ENCODE results near the gene TMEM214.
A peak's percentile ranks its signal among the peaks of the same experiment; 100 is the strongest.

TMEM214 gene

DNA sequence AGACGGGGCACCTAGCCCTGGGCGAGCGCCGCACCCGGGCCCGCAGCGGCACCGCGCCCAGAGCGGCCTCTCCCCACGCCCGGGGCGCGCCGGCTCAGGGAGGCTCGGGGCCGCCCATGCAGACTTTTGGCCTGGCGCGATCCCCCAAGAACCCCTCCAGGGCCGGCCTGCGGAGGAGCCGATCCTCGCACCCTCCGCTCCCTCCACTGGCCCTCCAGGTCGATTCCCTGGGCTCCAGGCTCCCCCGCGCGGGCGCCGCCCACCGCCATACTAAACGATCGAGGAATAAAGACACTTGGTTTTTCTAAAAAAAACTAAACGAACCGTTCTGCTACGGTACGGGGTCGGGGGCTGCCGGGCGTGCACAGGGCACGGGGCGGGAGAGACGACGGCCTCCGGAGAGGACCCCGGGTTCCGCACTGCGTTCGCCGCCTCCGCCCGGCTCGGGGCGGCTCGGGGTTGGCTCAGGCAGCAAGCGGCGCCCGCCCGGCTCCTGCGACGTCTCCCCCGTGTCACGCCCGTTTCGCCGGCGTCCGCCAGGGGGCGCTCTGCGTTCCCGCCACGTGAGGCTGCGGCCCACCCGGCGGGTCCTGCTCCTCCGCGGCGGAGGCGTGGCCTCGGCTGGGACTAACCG, 53.4 kb downstream of the TMEM214 start:
- peak; percentile 55 for DNase-seq

DNA sequence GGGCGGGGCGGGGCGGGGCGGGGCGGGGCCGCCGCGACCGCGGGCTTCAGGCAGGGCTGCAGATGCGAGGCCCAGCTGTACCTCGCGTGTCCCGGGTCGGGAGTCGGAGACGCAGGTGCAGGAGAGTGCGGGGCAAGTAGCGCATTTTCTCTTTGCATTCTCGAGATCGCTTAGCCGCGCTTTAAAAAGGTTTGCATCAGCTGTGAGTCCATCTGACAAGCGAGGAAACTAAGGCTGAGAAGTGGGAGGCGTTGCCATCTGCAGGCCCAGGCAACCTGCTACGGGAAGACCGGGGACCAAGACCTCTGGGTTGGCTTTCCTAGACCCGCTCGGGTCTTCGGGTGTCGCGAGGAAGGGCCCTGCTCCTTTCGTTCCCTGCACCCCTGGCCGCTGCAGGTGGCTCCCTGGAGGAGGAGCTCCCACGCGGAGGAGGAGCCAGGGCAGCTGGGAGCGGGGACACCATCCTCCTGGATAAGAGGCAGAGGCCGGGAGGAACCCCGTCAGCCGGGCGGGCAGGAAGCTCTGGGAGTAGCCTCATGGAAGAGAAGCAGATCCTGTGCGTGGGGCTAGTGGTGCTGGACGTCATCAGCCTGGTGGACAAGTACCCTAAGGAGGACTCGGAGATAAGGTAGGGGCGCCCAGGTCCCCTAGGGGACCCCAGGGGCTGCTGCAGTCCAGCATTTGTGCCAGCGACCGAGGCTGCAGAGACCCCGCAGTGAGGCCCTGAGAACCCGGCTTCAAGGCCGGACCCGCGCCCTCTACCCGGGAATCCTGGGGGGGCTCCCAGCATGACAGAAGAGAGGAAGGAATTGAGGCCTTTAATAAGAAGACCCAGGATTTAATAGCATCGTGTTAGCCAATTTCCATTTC, 54.2 kb downstream of the TMEM214 start, which contains the start of gene KHK:
Gene KHK, plus strand, starts transcription at position 49 of the 870 bp plus-strand sequence. Its CDS starts 488 bp downstream, at position 537.
- no peak for DNase-seq

- no peak for DNase-seq
Observed at GRCh38 chr2:27087823-27088410, 55.2 kb downstream of the TMEM214 start.

DNA sequence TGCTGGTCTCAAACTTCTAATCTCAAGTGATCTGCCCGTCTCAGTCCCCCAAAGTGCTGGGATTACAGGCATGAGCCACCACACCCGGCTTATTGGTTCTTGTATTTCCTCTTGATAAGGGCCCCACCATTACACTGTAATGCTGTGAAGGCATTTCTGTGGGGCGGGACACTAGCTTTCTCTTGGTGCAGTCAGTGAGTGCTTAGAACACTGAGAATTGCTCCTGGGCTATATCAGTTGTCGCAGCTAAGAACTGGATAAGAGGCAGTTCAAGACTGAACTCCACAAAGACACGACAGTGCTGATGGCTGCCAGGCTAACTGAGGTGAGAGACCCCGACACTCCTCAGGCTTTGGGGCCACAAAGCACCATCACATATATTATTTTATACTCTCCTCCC, 55.9 kb downstream of the TMEM214 start:
- no peak for DNase-seq

GRCh38 chr2:27089111-27089954, 56.6 kb downstream of the TMEM214 start:
- DNase-seq = no peak
